ENCODE measurements around the gene ZNF518A.

ZNF518A gene

DNA sequence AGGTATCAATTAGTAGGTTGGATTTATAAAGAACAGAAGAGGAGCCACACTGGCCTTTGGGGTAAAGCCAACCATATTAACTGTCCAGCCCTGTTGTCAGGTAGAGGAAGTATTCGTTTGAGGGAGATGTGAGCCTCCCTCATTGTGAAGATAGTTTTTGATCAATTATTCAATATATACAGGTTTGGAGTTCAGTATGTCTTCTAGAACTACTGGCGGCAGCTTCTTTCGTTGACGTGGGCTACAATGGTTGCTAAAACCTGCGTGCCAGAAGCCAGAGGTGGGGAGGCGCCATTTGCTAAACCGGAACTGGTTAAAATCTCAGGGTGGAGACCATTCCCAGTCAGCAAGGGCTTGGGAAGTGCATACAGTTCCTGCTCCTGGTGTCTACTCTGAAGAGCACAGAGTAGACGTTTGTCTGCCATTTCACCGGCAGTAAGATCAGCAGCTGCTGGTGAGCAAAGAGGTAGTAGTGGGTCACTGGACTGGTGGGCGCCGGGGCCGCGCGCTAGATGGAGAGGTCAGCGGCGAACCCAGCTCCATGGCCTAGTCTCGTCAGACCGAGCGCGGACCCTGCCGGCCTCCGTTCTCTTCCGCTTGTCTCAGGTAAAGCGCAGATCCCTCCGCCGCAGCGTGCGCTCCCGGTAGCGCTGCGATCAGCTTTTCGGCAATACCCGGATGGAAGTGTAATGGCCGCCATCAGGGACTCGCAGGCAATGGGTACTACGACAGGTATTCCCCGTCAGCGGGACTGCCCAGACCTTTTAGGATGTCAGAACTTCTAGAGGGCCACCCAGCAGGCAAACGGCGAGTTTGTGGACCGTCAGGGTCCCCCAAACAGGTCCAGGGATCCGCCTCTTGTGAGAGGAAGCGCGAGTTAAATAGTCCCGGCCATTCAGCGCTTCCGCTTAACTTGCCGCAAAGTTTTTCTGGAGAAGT lies at the start of gene ZNF518A (continued):
- TF ChIP-seq, protein P1, sequence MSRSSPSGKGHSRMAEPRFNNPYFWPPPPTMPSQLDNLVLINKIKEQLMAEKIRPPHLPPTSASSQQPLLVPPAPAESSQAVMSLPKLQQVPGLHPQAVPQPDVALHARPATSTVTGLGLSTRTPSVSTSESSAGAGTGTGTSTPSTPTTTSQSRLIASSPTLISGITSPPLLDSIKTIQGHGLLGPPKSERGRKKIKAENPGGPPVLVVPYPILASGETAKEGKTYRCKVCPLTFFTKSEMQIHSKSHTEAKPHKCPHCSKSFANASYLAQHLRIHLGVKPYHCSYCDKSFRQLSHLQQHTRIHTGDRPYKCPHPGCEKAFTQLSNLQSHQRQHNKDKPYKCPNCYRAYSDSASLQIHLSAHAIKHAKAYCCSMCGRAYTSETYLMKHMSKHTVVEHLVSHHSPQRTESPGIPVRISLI (tag by site-specific recombination; IDR thresholded peaks at IDR 0.05) = peak; percentile 93
- TF ChIP-seq ZFP37 (tag by site-specific recombination; IDR thresholded peaks at IDR 0.05) = peak; percentile 82
- TF ChIP-seq, protein P2, sequence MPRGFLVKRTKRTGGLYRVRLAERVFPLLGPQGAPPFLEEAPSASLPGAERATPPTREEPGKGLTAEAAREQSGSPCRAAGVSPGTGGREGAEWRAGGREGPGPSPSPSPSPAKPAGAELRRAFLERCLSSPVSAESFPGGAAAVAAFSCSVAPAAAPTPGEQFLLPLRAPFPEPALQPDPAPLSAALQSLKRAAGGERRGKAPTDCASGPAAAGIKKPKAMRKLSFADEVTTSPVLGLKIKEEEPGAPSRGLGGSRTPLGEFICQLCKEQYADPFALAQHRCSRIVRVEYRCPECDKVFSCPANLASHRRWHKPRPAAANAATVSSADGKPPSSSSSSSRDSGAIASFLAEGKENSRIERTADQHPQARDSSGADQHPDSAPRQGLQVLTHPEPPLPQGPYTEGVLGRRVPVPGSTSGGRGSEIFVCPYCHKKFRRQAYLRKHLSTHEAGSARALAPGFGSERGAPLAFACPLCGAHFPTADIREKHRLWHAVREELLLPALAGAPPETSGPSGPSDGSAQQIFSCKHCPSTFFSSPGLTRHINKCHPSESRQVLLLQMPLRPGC (tag by site-specific recombination; IDR thresholded peaks at IDR 0.05) = peak; percentile 73; the same call in 1 of the 2 replicates
- peak; percentile 28; the same call in 1 of the 2 replicates for TF ChIP-seq ZSCAN23 (tag by site-specific recombination; IDR thresholded peaks at IDR 0.05)
- no peak for TF ChIP-seq ZNF48 (tag by site-specific recombination; IDR thresholded peaks at IDR 0.05)
- peak; percentile 31; the same call in 1 of the 2 replicates for TF ChIP-seq ZNF341 (tag by site-specific recombination; IDR thresholded peaks at IDR 0.05; ENCODE audit: low read depth)
- TF ChIP-seq ZNF596 (tag by site-specific recombination; IDR thresholded peaks at IDR 0.05) = no peak
- TF ChIP-seq ZNF404 (tag by site-specific recombination; IDR thresholded peaks at IDR 0.05) = no peak
- TF ChIP-seq, protein P3, sequence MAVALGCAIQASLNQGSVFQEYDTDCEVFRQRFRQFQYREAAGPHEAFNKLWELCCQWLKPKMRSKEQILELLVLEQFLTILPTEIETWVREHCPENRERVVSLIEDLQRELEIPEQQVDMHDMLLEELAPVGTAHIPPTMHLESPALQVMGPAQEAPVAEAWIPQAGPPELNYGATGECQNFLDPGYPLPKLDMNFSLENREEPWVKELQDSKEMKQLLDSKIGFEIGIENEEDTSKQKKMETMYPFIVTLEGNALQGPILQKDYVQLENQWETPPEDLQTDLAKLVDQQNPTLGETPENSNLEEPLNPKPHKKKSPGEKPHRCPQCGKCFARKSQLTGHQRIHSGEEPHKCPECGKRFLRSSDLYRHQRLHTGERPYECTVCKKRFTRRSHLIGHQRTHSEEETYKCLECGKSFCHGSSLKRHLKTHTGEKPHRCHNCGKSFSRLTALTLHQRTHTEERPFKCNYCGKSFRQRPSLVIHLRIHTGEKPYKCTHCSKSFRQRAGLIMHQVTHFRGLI (tag by site-specific recombination; IDR thresholded peaks at IDR 0.05) = peak; percentile 23
- TF ChIP-seq ZNF792 (tag by site-specific recombination; IDR thresholded peaks at IDR 0.05) = peak; percentile 97
- TF ChIP-seq KLF10 (tag by site-specific recombination; IDR thresholded peaks at IDR 0.05) = 0 out of 2 replicates have a peak, but pooled peaks have one; percentile 7
- no peak for TF ChIP-seq ZNF747 (tag by site-specific recombination; IDR thresholded peaks at IDR 0.05)
- TF ChIP-seq ZNF266 (tag by site-specific recombination; IDR thresholded peaks at IDR 0.05; ENCODE audit: low read depth) = no peak
- TF ChIP-seq ZNF37A (tag by site-specific recombination; IDR thresholded peaks at IDR 0.05) = no peak
- TF ChIP-seq ZNF830 (tag by site-specific recombination; IDR thresholded peaks at IDR 0.05; ENCODE audit: low read depth) = no peak
- no peak for TF ChIP-seq ZNF169 (tag by site-specific recombination; IDR thresholded peaks at IDR 0.05)
- no peak for TF ChIP-seq ZFHX2 (tag by site-specific recombination; conservative IDR thresholded peaks at IDR 0.05)
- TF ChIP-seq ZNF677 (tag by site-specific recombination; IDR thresholded peaks at IDR 0.05) = no peak
- TF ChIP-seq, protein P4, sequence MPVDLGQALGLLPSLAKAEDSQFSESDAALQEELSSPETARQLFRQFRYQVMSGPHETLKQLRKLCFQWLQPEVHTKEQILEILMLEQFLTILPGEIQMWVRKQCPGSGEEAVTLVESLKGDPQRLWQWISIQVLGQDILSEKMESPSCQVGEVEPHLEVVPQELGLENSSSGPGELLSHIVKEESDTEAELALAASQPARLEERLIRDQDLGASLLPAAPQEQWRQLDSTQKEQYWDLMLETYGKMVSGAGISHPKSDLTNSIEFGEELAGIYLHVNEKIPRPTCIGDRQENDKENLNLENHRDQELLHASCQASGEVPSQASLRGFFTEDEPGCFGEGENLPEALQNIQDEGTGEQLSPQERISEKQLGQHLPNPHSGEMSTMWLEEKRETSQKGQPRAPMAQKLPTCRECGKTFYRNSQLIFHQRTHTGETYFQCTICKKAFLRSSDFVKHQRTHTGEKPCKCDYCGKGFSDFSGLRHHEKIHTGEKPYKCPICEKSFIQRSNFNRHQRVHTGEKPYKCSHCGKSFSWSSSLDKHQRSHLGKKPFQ (tag by site-specific recombination; IDR thresholded peaks at IDR 0.05) = no peak
- TF ChIP-seq, protein P5, sequence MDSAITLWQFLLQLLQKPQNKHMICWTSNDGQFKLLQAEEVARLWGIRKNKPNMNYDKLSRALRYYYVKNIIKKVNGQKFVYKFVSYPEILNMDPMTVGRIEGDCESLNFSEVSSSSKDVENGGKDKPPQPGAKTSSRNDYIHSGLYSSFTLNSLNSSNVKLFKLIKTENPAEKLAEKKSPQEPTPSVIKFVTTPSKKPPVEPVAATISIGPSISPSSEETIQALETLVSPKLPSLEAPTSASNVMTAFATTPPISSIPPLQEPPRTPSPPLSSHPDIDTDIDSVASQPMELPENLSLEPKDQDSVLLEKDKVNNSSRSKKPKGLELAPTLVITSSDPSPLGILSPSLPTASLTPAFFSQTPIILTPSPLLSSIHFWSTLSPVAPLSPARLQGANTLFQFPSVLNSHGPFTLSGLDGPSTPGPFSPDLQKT (IDR thresholded peaks at IDR 0.05; ENCODE audit: borderline replicate concordance, low read depth, low read length) = peak; percentile 86
- no peak for TF ChIP-seq MZF1 (tag by site-specific recombination; IDR thresholded peaks at IDR 0.05; ENCODE audit: borderline replicate concordance)
- TF ChIP-seq ZNF623 (tag by site-specific recombination; IDR thresholded peaks at IDR 0.05) = peak; percentile 35; the same call in 1 of the 2 replicates
- TF ChIP-seq ZNF654 (tag by site-specific recombination; IDR thresholded peaks at IDR 0.05; ENCODE audit: low read depth) = no peak
- TF ChIP-seq GFI1B (tag by site-specific recombination; IDR thresholded peaks at IDR 0.05) = peak; percentile 67
- TF ChIP-seq, protein P6, sequence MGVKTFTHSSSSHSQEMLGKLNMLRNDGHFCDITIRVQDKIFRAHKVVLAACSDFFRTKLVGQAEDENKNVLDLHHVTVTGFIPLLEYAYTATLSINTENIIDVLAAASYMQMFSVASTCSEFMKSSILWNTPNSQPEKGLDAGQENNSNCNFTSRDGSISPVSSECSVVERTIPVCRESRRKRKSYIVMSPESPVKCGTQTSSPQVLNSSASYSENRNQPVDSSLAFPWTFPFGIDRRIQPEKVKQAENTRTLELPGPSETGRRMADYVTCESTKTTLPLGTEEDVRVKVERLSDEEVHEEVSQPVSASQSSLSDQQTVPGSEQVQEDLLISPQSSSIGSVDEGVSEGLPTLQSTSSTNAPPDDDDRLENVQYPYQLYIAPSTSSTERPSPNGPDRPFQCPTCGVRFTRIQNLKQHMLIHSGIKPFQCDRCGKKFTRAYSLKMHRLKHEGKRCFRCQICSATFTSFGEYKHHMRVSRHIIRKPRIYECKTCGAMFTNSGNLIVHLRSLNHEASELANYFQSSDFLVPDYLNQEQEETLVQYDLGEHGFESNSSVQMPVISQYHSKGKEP (tag by site-specific recombination; IDR thresholded peaks at IDR 0.05) = no peak

Measured in HEK293 (cell line).